ENCODE results near the gene PCSK6.

Gene PCSK6

GRCh38 chr15:101498717-101499480 lies 9.4 kb upstream of the PCSK6 start:
- no peak for DNase-seq

- DNase-seq: no peak
Observed at GRCh38 chr15:101498076-101498716, 8.7 kb upstream of the PCSK6 start.

- no peak for DNase-seq
Observed at GRCh38 chr15:101497484-101498034, 8.1 kb upstream of the PCSK6 start.

GRCh38 chr15:101497017-101497416 lies 7.5 kb upstream of the PCSK6 start:
- no peak for DNase-seq

- no peak for DNase-seq
Observed at GRCh38 chr15:101496198-101496986, 6.9 kb upstream of the PCSK6 start.

GRCh38 chr15:101495334-101496197 lies 6.1 kb upstream of the PCSK6 start:
- no peak for DNase-seq

- DNase-seq: no peak
Observed at GRCh38 chr15:101494251-101494796, 4.8 kb upstream of the PCSK6 start.

GRCh38 chr15:101492766-101493692 lies 3.5 kb upstream of the PCSK6 start:
- no peak for DNase-seq

GRCh38 chr15:101491734-101492640 lies 2.5 kb upstream of the PCSK6 start:
- no peak for DNase-seq

- peak; percentile 2 for DNase-seq
Observed at GRCh38 chr15:101490922-101491733, 1.6 kb upstream of the PCSK6 start.

- DNase-seq: no peak
Observed at GRCh38 chr15:101490408-101490891, 943 bp upstream of the PCSK6 start.

- peak; percentile 32 for DNase-seq
Observed at GRCh38 chr15:101489237-101489598, 289 bp downstream of the PCSK6 start.

GRCh38 chr15:101488300-101489164 lies 975 bp downstream of the PCSK6 start:
- DNase-seq: no peak

GRCh38 chr15:101486696-101487459 lies 2.6 kb downstream of the PCSK6 start:
- peak; percentile 12 for DNase-seq

- DNase-seq: no peak
Observed at GRCh38 chr15:101483462-101483861, 6.0 kb downstream of the PCSK6 start.

- no peak for DNase-seq
Observed at GRCh38 chr15:101482526-101483371, 6.8 kb downstream of the PCSK6 start.
